GM13977 (cell line): ENCODE results near the gene ETS1.

ENCODE experiments used
- DNase-seq: peaks from one replicate; pipeline ENCODE4 v3.0.0; 2012; ENCODE audit warnings: low spot score
- CTCF ChIP-seq: IDR thresholded peaks from 2 replicates; pipeline ENCODE4 v1.5.1; 2012; ENCODE audit warnings: mild to moderate bottlenecking, control low read depth; ENCODE audit not compliant: insufficient read depth; ENCODE audit errors: extremely low read depth, missing control alignments
- in situ Hi-C: fragments of 300-500 bp; cut with MboI; formaldehyde crosslinking; loops from one replicate; pipeline ENCODE4 v1.12.0; 2022; ENCODE audit warnings: low sequenced_read_pairs, low pct_unique_long_range_greater_than_20kb, mixed read lengths, inconsistent platforms; ENCODE audit not compliant: unreplicated experiment

The ETS1 gene

GRCh38 chr11:128629516-128630106, 42.3 kb upstream of the ETS1 start:
- in situ Hi-C loops, result loop anchor here (10.0 to 25.0 kb wide), 4 partner anchors 208 to 592 kb away; no protein-coding TSS in a partner anchor
- no peak for DNase-seq
- TF ChIP-seq CTCF, result no peak

- in situ Hi-C loops, result loop anchor here (10.0 to 25.0 kb wide), 3 partner anchors 209 to 591 kb away; no protein-coding TSS in a partner anchor
- no peak for DNase-seq
- TF ChIP-seq CTCF, result no peak
These were observed 41.3 kb upstream of the ETS1 start for GRCh38 chr11:128628686-128629085.

GRCh38 chr11:128628325-128628673, 40.9 kb upstream of the ETS1 start:
- no peak for DNase-seq
- in situ Hi-C loops, result loop anchor here (10.0 to 25.0 kb wide), 3 partner anchors 209 to 591 kb away; no protein-coding TSS in a partner anchor
- no peak for TF ChIP-seq CTCF

- in situ Hi-C loops, result loop anchor here (10.0 to 25.0 kb wide), 3 partner anchors 210 to 590 kb away; no protein-coding TSS in a partner anchor
- DNase-seq, result peak; percentile 63
- no peak for TF ChIP-seq CTCF
These were observed 40.4 kb upstream of the ETS1 start for GRCh38 chr11:128627666-128628324.

- in situ Hi-C loops, result loop anchor here (10.0 to 25.0 kb wide), 3 partner anchors 210 to 590 kb away; no protein-coding TSS in a partner anchor
- TF ChIP-seq CTCF, result no peak
- DNase-seq, result no peak
These were observed 39.7 kb upstream of the ETS1 start for GRCh38 chr11:128626913-128627665.

- in situ Hi-C loops, result loop anchor here (10.0 to 25.0 kb wide), 3 partner anchors 212 to 588 kb away; no protein-coding TSS in a partner anchor
- no peak for TF ChIP-seq CTCF
- no peak for DNase-seq
These were observed 38.4 kb upstream of the ETS1 start for GRCh38 chr11:128625746-128626145.
